Tibial nerve (tissue), 4 donors: ENCODE results near the gene RAPGEF3.

Source experiments
- CTCF ChIP-seq, 5 experiments: fragments of 200-600 bp in 3 of 5; fragments of 450-650 bp in 2 of 5; sonication (generic) in 3 of 5; IDR thresholded peaks; one replicate each; pipeline ENCODE4 v1.5.1; 2016 to 2019; ENCODE audit warnings: antibody characterized with exemption in 5 of 5, mild to moderate bottlenecking in 3 of 5, moderate library complexity in 2 of 5
- EP300 ChIP-seq, 2 donors: sonication (generic); formaldehyde crosslinking; IDR thresholded peaks; one replicate each; pipeline ENCODE4 v1.6.1; 2017; ENCODE audit warnings: antibody characterized with exemption in 2 of 2, mild to moderate bottlenecking in 1 of 2
- POLR2A ChIP-seq, 2 donors: fragments of 450-650 bp; IDR thresholded peaks; one replicate each; pipeline ENCODE4 v1.6.1; 2017; ENCODE audit warnings: antibody characterized with exemption in 2 of 2, mild to moderate bottlenecking in 2 of 2, moderate library complexity in 2 of 2

- TF ChIP-seq CTCF (IDR thresholded peaks at IDR 0.05) = no peak
- no peak for TF ChIP-seq EP300 (IDR thresholded peaks at IDR 0.05)
- TF ChIP-seq POLR2A (IDR thresholded peaks at IDR 0.05) = no peak
Measured at GRCh38 chr12:47743311-47743860, 15.3 kb downstream of the RAPGEF3 start.
